GM18499 (cell line): Measurements from ENCODE around the gene CZIB.
"Not testable (repeated sequence)": the region's sequence is repeated elsewhere in the genome, so short reads cannot be mapped to it uniquely, and the experiment has no call there.

Source experiments
- ATAC-seq: cut with Tn5 transposase; IDR thresholded peaks from one replicate; pipeline ENCODE4 v1.9.1; 2021; ENCODE audit warnings: moderate number of reproducible peaks; ENCODE audit not compliant: insufficient read depth, unreplicated experiment

CZIB gene

GRCh38 chr1:53195246-53196016 lies 25.0 kb downstream of the CZIB start:
- no peak for ATAC-seq

GRCh38 chr1:53190210-53190611 lies 30.2 kb downstream of the CZIB start:
- ATAC-seq, result no peak

GRCh38 chr1:53189061-53189460 lies 31.4 kb downstream of the CZIB start:
- ATAC-seq, result no peak

GRCh38 chr1:53188099-53188498 lies 32.3 kb downstream of the CZIB start:
- no peak for ATAC-seq

GRCh38 chr1:53187401-53187800 lies 33.0 kb downstream of the CZIB start:
- no peak for ATAC-seq

- ATAC-seq, result no peak
Measured at GRCh38 chr1:53186533-53186932, 33.9 kb downstream of the CZIB start.

- ATAC-seq, result not testable (repeated sequence)
Measured at GRCh38 chr1:53185955-53186297, 34.5 kb downstream of the CZIB start.

- no peak for ATAC-seq
Measured at GRCh38 chr1:53183095-53183990, 37.1 kb downstream of the CZIB start.

GRCh38 chr1:53182716-53183094 lies 37.7 kb downstream of the CZIB start:
- ATAC-seq, result no peak

- ATAC-seq, result no peak
Measured at GRCh38 chr1:53182111-53182593, 38.3 kb downstream of the CZIB start.

- no peak for ATAC-seq
Measured at GRCh38 chr1:53180951-53181350, 39.5 kb downstream of the CZIB start.

- ATAC-seq, result no peak
Measured at GRCh38 chr1:53180226-53180625, 40.2 kb downstream of the CZIB start.

- ATAC-seq, result no peak
Measured at GRCh38 chr1:53176452-53177208, 43.8 kb downstream of the CZIB start.

GRCh38 chr1:53174971-53175913 lies 45.2 kb downstream of the CZIB start:
- ATAC-seq, result no peak

GRCh38 chr1:53172426-53173128 lies 47.9 kb downstream of the CZIB start:
- ATAC-seq, result no peak

- no peak for ATAC-seq
Measured at GRCh38 chr1:53166912-53167311, 53.5 kb downstream of the CZIB start.

- no peak for ATAC-seq
Measured at GRCh38 chr1:53166366-53166765, 54.1 kb downstream of the CZIB start.

GRCh38 chr1:53165408-53165961 lies 54.9 kb downstream of the CZIB start:
- ATAC-seq, result no peak
